GM18861 (cell line): ENCODE results near the gene NDUFA13.

ENCODE experiments used
- ATAC-seq: cut with Tn5 transposase; IDR thresholded peaks from one replicate; pipeline ENCODE4 v1.9.1; 2021; ENCODE audit not compliant: unreplicated experiment

Gene NDUFA13

GRCh38 chr19:19531951-19532805 lies 16.2 kb downstream of the NDUFA13 start:
- ATAC-seq: no peak

GRCh38 chr19:19532806-19533701 lies 17.0 kb downstream of the NDUFA13 start:
- no peak for ATAC-seq

GRCh38 chr19:19533841-19534240 lies 17.8 kb downstream of the NDUFA13 start:
- no peak for ATAC-seq

- no peak for ATAC-seq
These were observed 18.7 kb downstream of the NDUFA13 start for GRCh38 chr19:19534556-19535265.

- no peak for ATAC-seq
These were observed 19.5 kb downstream of the NDUFA13 start for GRCh38 chr19:19535311-19536191.

GRCh38 chr19:19537075-19538048 lies 21.3 kb downstream of the NDUFA13 start:
- ATAC-seq: no peak

- no peak for ATAC-seq
These were observed 22.2 kb downstream of the NDUFA13 start, which contains the start of gene CILP2 for GRCh38 chr19:19538061-19538784. Gene CILP2, plus strand, starts transcription at chr19:19538265. Its CDS starts 85 bp downstream, at chr19:19538350.

- no peak for ATAC-seq
These were observed 22.8 kb downstream of the NDUFA13 start for GRCh38 chr19:19538785-19539166.

- ATAC-seq: no peak
These were observed 23.7 kb downstream of the NDUFA13 start for GRCh38 chr19:19539698-19540063.

GRCh38 chr19:19540064-19540714 lies 24.2 kb downstream of the NDUFA13 start:
- no peak for ATAC-seq

- no peak for ATAC-seq
These were observed 24.9 kb downstream of the NDUFA13 start for GRCh38 chr19:19540715-19541515.

GRCh38 chr19:19541616-19542015 lies 25.6 kb downstream of the NDUFA13 start:
- no peak for ATAC-seq

- ATAC-seq: no peak
These were observed 26.5 kb downstream of the NDUFA13 start for GRCh38 chr19:19542507-19542906.

- ATAC-seq: no peak
These were observed 27.1 kb downstream of the NDUFA13 start for GRCh38 chr19:19543101-19543500.

- ATAC-seq: no peak
These were observed 27.6 kb downstream of the NDUFA13 start for GRCh38 chr19:19543640-19544039.

GRCh38 chr19:19544257-19544953 lies 28.4 kb downstream of the NDUFA13 start:
- no peak for ATAC-seq
